H9 (cell line): Measurements from ENCODE around the gene PRRC2B. TPM values are rescaled to one million over a fixed set of nuclear protein-coding genes. Genes with fewer than 3 reads are reported as not detected.

Source experiments
- DNase-seq: peaks from one replicate; pipeline ENCODE4 v3.0.0-alpha.2; 2017
- H2AFZ ChIP-seq: one replicate; pipeline ENCODE4 v1.6.1; 2013; ENCODE audit warnings: mild to moderate bottlenecking, low read length, control low read depth, moderate library complexity
- H2AK5ac ChIP-seq: 2 replicates; pipeline ENCODE4 v1.6.1; 2013; ENCODE audit warnings: low read length, control low read depth, mixed read lengths; ENCODE audit not compliant: insufficient read length
- H2BK120ac ChIP-seq: one replicate; pipeline ENCODE4 v1.6.1; 2013; ENCODE audit warnings: low read depth, mild to moderate bottlenecking, low read length, control low read depth, inconsistent platforms; ENCODE audit not compliant: poor library complexity, severe bottlenecking
- H2BK12ac ChIP-seq: 2 replicates; pipeline ENCODE4 v1.6.1; 2013; ENCODE audit warnings: low read length, control low read depth, mixed read lengths, low read depth; ENCODE audit not compliant: insufficient read length
- H2BK15ac ChIP-seq: 2 replicates; pipeline ENCODE4 v1.6.1; 2013; ENCODE audit warnings: low read depth, low read length, control low read depth
- H2BK20ac ChIP-seq: one replicate; pipeline ENCODE4 v1.6.1; 2013; ENCODE audit warnings: low read depth, mild to moderate bottlenecking, low read length, control low read depth, inconsistent platforms; ENCODE audit not compliant: poor library complexity, severe bottlenecking
- H2BK5ac ChIP-seq: 2 replicates; pipeline ENCODE4 v1.6.1; 2013; ENCODE audit warnings: low read length, control low read depth, mixed read lengths; ENCODE audit not compliant: insufficient read length
- H3K14ac ChIP-seq: 2 replicates; pipeline ENCODE4 v1.6.1; 2013; ENCODE audit warnings: low read length, control low read depth; ENCODE audit not compliant: insufficient read depth
- H3K18ac ChIP-seq: 2 replicates; pipeline ENCODE4 v1.6.1; 2013; ENCODE audit warnings: low read depth, mild to moderate bottlenecking, mixed read lengths, low read length, control low read depth; ENCODE audit not compliant: insufficient read length
- H3K23ac ChIP-seq: 2 replicates; pipeline ENCODE4 v1.6.1; 2013; ENCODE audit warnings: low read length, control low read depth, mixed read lengths, low read depth; ENCODE audit not compliant: insufficient read length
- H3K23me2 ChIP-seq: 2 replicates; pipeline ENCODE4 v1.6.1; 2013; ENCODE audit warnings: low read depth, mild to moderate bottlenecking, mixed read lengths, low read length, control low read depth; ENCODE audit not compliant: insufficient read length, poor library complexity, severe bottlenecking
- H3K27ac ChIP-seq: 2 replicates; pipeline ENCODE4 v1.5.1; 2013; ENCODE audit warnings: low read length, control low read depth, mixed read lengths, low read depth; ENCODE audit not compliant: insufficient read length
- H3K27me3 ChIP-seq: 2 replicates; pipeline ENCODE4 v1.6.1; 2013; ENCODE audit warnings: low read length, control low read depth, inconsistent platforms; ENCODE audit not compliant: insufficient read depth
- H3K4ac ChIP-seq: 2 replicates; pipeline ENCODE4 v1.6.1; 2013; ENCODE audit warnings: low read depth, mild to moderate bottlenecking, control low read depth, inconsistent platforms, low read length, moderate library complexity
- H3K4me1 ChIP-seq: 2 replicates; pipeline ENCODE4 v1.6.1; 2013; ENCODE audit warnings: low read length, control low read depth, inconsistent platforms; ENCODE audit not compliant: insufficient read depth
- H3K4me2 ChIP-seq: 2 replicates; pipeline ENCODE4 v1.6.1; 2013; ENCODE audit warnings: low read length, control low read depth, mixed read lengths; ENCODE audit not compliant: insufficient read length, insufficient read depth
- H3K56ac ChIP-seq: 2 replicates; pipeline ENCODE4 v1.6.1; 2013; ENCODE audit warnings: low read depth, mild to moderate bottlenecking, mixed read lengths, low read length, control low read depth; ENCODE audit not compliant: insufficient read length
- H3K79me1 ChIP-seq: 2 replicates; pipeline ENCODE4 v1.6.1; 2013; ENCODE audit warnings: low read depth, mild to moderate bottlenecking, moderate library complexity, low read length, control low read depth, inconsistent platforms; ENCODE audit not compliant: insufficient read depth, poor library complexity, severe bottlenecking
- H3K79me2 ChIP-seq: 2 replicates; pipeline ENCODE4 v1.6.1; 2013; ENCODE audit warnings: low read length, control low read depth, inconsistent platforms; ENCODE audit not compliant: insufficient read depth
- H3K9ac ChIP-seq: 2 replicates; pipeline ENCODE4 v1.6.1; 2013; ENCODE audit warnings: low read length, control low read depth, mixed read lengths; ENCODE audit not compliant: insufficient read length; ENCODE audit errors: extremely low read depth
- H3K9me3 ChIP-seq: one replicate; pipeline ENCODE4 v1.6.1; 2013; ENCODE audit warnings: low read depth, low read length, inconsistent platforms; ENCODE audit not compliant: control insufficient read depth
- H3T11ph ChIP-seq: one replicate; pipeline ENCODE4 v1.6.1; 2013; ENCODE audit warnings: mild to moderate bottlenecking, low read length, control low read depth, inconsistent platforms
- H4K20me1 ChIP-seq: one replicate; pipeline ENCODE4 v1.6.1; 2013; ENCODE audit not compliant: control insufficient read depth, insufficient read length, insufficient read depth
- H4K5ac ChIP-seq: 2 replicates; pipeline ENCODE4 v1.6.1; 2013; ENCODE audit warnings: low read depth, mild to moderate bottlenecking, mixed read lengths, low read length, control low read depth; ENCODE audit not compliant: insufficient read length
- H4K8ac ChIP-seq: replicated peaks from 2 replicates; pipeline ENCODE4 v1.6.1; 2013; ENCODE audit warnings: low read length, control low read depth, mixed read lengths, low read depth; ENCODE audit not compliant: insufficient read length
- H4K91ac ChIP-seq: 2 replicates; pipeline ENCODE4 v1.6.1; 2013; ENCODE audit warnings: low read depth, mild to moderate bottlenecking, moderate library complexity, mixed read lengths, low read length, control low read depth; ENCODE audit not compliant: insufficient read length
- H3K27ac Mint-ChIP-seq, 3 experiments: 2 replicates in 2 of 3; 3 replicates in 1 of 3; pipeline ENCODE4 v1.8.0; 2020 to 2021; ENCODE audit warnings: mixed read lengths in 3 of 3, mild to moderate bottlenecking in 1 of 3, moderate library complexity in 1 of 3
- H3K27me3 Mint-ChIP-seq: 2 replicates; pipeline ENCODE4 v1.8.0; 2021; ENCODE audit warnings: low read depth, mild to moderate bottlenecking, moderate library complexity, mixed read lengths
- H3K36me3 Mint-ChIP-seq, 3 experiments: 2 replicates in 2 of 3; 3 replicates in 1 of 3; pipeline ENCODE4 v1.8.0; 2020 to 2021; ENCODE audit warnings: low read depth in 3 of 3, mixed read lengths in 3 of 3; ENCODE audit not compliant: insufficient read depth in 1 of 3
- H3K4me1 Mint-ChIP-seq, 2 experiments: 2 replicates each; pipeline ENCODE4 v1.8.0; 2020; ENCODE audit warnings: mixed read lengths in 2 of 2
- H3K4me3 Mint-ChIP-seq, 2 experiments: 2 replicates in 1 of 2; 3 replicates in 1 of 2; pipeline ENCODE4 v1.8.0; 2020 to 2021; ENCODE audit warnings: mild to moderate bottlenecking in 2 of 2, mixed read lengths in 2 of 2, moderate library complexity in 1 of 2
- H3K9me3 Mint-ChIP-seq, 2 experiments: 2 replicates in 1 of 2; 3 replicates in 1 of 2; pipeline ENCODE4 v1.8.0; 2020; ENCODE audit warnings: mild to moderate bottlenecking in 2 of 2, mixed read lengths in 2 of 2, moderate library complexity in 1 of 2
- WGBS: extraction: QIAGEN DNeasy Blood & Tissue Kit; methylation state at CpG from one replicate; pipeline ENCODE4 v1.1.7; 2013; ENCODE audit warnings: missing lambda C conversion rate, low lambda C conversion rate, mixed read lengths; ENCODE audit not compliant: insufficient read length; ENCODE audit errors: extremely low coverage; 5-methylcytosine and 5-hydroxymethylcytosine counted together
- total RNA-seq: library from RNA; stranded (reverse); gene quantifications from 2 replicates; pipeline ENCODE4 v1.2.1, GENCODE V29; 2021
- TF ChIP-seq, protein P1 (sequence below): fragments of 200-600 bp; sonication (generic); conservative IDR thresholded peaks from 3 replicates; pipeline ENCODE4 v1.8.0; 2021; ENCODE audit warnings: antibody characterized with exemption, mild to moderate bottlenecking

Gene PRRC2B
- total RNA-seq, 1 experiment from 2014 or later = 251 TPM

DNA sequence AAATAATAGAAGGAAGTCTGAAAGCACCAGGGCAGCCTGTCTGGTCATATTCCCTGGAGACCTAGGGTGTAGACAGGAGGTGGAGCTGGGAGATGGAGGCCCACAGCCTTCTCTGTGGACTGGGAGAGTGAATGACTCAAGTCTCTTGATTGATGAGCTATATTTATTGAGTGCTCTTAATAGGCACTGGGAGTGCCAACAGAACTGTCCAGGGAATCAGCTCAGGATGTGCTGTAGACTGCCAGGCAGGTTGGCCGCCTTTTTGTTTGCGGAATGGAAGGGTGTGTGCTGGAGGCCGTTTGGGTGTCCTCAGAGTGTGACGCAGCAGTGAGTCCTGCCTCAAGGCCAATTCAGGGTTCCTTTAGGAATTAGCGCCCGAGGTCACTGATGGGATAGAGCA is 75.5 kb downstream of the PRRC2B start:
- H3K9me3 Mint-ChIP-seq = no peaks in the 10 kb centered on the region
- H2BK5ac ChIP-seq = no peak overlapping the region
- no peak overlapping the region for H3K4me2 ChIP-seq
- no peaks in the 10 kb centered on the region for H3K4me1 Mint-ChIP-seq
- no peak overlapping the region for H3K14ac ChIP-seq
- no peak overlapping the region for H3K27ac ChIP-seq
- H4K5ac ChIP-seq = no peak overlapping the region
- TF ChIP-seq, protein P1, sequence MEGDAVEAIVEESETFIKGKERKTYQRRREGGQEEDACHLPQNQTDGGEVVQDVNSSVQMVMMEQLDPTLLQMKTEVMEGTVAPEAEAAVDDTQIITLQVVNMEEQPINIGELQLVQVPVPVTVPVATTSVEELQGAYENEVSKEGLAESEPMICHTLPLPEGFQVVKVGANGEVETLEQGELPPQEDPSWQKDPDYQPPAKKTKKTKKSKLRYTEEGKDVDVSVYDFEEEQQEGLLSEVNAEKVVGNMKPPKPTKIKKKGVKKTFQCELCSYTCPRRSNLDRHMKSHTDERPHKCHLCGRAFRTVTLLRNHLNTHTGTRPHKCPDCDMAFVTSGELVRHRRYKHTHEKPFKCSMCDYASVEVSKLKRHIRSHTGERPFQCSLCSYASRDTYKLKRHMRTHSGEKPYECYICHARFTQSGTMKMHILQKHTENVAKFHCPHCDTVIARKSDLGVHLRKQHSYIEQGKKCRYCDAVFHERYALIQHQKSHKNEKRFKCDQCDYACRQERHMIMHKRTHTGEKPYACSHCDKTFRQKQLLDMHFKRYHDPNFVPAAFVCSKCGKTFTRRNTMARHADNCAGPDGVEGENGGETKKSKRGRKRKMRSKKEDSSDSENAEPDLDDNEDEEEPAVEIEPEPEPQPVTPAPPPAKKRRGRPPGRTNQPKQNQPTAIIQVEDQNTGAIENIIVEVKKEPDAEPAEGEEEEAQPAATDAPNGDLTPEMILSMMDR = no peak
- no peak overlapping the region for H2BK120ac ChIP-seq
- H3K23ac ChIP-seq = no peak overlapping the region
- no peak overlapping the region for H3K4ac ChIP-seq
- no peak overlapping the region for H3K18ac ChIP-seq
- no peaks in the 10 kb centered on the region for H3K27me3 Mint-ChIP-seq
- no peak for DNase-seq
- H2BK12ac ChIP-seq = no peak overlapping the region
- H3K9me3 ChIP-seq = no peaks in the 10 kb centered on the region
- no peaks in the 10 kb centered on the region for H3K27me3 ChIP-seq
- no peaks in the 10 kb centered on the region for H4K20me1 ChIP-seq
- H4K91ac ChIP-seq = no peak overlapping the region
- no peak overlapping the region for H3K4me3 Mint-ChIP-seq
- H2AFZ ChIP-seq = no peak overlapping the region
- H3K4me1 ChIP-seq = no peaks in the 10 kb centered on the region
- no peak overlapping the region for H2AK5ac ChIP-seq
- peaks cover 73 to 93% (median 91%) of the 10 kb centered on the region in 3 experiments for H3K36me3 Mint-ChIP-seq
- H3K23me2 ChIP-seq = no peaks in the 10 kb centered on the region
- no peak overlapping the region for H3T11ph ChIP-seq
- no CpG with 5 or more reads among the region's 6 CpGs for WGBS
- no peak overlapping the region for H3K9ac ChIP-seq
- H2BK15ac ChIP-seq = no peak overlapping the region
- no peak overlapping the region for H3K56ac ChIP-seq
- no peaks in the 10 kb centered on the region for H3K79me1 ChIP-seq
- no peak overlapping the region for H2BK20ac ChIP-seq
- no peaks in the 10 kb centered on the region for H3K79me2 ChIP-seq
- H4K8ac ChIP-seq = no peak overlapping the region
- H3K27ac Mint-ChIP-seq = peak overlapping the region in 2 of 3 experiments; percentile 19 to 88; a peak in 3 of 7 replicates
